DOHH2 (cell line): ENCODE measurements around the gene ZNF207.

Source experiments
- CTCF ChIP-seq: fragments of 200-600 bp; sonication (generic); IDR thresholded peaks from one replicate; pipeline ENCODE4 v1.5.1; 2014; ENCODE audit warnings: antibody characterized with exemption, mild to moderate bottlenecking, low read depth, low read length; ENCODE audit not compliant: poor library complexity, severe bottlenecking
- EZH2phosphoT487 ChIP-seq: fragments of 200-600 bp; sonication (generic); IDR thresholded peaks from 2 replicates; pipeline ENCODE4 v1.6.1; 2017; ENCODE audit warnings: borderline replicate concordance, mild to moderate bottlenecking, antibody characterized with exemption, low read length, moderate library complexity, mixed read lengths

GRCh38 chr17:32333187-32333586 is 16.8 kb upstream of the ZNF207 start:
- TF ChIP-seq CTCF = no peak
- TF ChIP-seq EZH2phosphoT487 = no peak
